Dedifferentiated amniotic fluid mesenchymal stem cell (primary cell): Measurements from ENCODE around the gene LRRC8A.

ENCODE experiments used
- DNase-seq: peaks from one replicate; pipeline ENCODE4 v3.0.0-alpha.2; 2016; ENCODE audit errors: extremely low spot score

Gene LRRC8A

GRCh38 chr9:128901822-128902221 is 19.9 kb downstream of the LRRC8A start:
- no peak for DNase-seq

- DNase-seq = no peak
Observed at GRCh38 chr9:128902351-128903078, 20.6 kb downstream of the LRRC8A start.

DNA sequence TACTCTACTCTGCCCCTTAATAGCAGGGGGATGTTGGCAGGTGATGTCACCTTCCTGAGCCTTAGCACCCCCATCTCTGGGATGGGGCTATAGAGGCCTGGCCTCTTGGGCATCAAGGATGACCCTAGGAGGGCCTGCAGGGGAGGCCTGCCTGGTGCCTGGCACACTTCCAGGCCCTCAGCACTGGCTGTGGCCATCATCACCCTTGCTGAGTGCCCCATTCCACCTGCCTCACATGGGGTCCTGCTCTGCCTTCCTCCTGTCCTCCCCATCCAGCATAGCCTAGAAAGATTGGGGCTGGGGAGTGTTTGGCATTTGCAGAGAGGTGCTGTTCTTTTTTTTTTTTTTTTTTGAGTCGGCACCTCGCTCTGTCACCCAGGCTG is 21.1 kb downstream of the LRRC8A start:
- no peak for DNase-seq

DNA sequence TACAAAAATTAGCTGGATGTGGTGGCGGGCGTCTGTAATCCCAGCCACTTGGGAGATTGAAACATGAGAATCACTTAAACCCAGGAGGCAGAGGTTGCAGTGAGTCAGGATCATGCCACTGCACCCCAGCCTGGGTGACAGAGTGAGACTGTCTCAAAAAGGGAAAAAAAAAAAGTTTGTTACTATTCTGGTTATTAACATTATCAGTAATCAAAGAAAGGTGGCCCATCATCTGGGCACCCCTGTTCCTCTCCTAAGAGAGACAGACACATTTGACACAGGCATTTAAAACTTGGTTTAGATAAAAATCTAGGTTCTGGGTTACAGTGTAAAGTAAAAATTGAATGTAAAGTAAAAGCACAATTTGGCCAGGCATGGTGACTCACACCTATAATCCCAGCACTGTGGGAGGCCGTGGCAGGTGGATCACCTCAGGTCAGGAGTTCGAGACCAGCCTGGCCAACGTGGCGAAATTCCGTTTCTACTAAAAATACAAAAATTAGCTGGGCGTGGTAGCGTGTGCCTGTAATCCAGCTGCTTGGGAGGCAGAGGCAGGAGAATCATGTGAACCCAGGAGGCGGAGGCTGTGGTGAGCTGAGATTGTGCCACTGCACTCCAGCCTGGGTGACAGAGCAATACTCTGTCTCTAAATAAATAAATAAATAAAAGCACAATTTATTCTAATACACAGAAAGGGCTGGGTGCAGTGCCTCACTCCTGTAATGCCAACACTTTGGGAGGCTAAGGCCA is 22.1 kb downstream of the LRRC8A start:
- DNase-seq = no peak

DNA sequence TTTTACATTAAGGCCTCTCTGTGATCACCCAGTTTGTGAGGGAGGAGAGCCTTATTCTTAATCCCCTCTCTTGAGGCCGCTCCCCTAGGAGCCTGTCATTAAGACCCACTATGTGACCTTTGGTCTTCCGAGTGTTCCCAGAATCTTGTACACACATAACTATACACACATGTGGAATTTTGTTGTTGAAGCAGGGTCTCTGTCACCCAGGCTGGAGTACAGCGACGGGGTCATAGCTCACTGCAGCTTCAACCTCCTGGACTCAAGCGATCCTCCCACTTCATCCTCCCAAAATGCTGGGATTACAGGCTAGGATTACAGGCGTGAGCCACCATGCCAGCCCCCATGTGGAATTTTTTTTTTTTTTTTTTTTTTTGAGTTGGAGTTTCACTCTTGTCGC is 24.0 kb downstream of the LRRC8A start:
- no peak for DNase-seq

DNA sequence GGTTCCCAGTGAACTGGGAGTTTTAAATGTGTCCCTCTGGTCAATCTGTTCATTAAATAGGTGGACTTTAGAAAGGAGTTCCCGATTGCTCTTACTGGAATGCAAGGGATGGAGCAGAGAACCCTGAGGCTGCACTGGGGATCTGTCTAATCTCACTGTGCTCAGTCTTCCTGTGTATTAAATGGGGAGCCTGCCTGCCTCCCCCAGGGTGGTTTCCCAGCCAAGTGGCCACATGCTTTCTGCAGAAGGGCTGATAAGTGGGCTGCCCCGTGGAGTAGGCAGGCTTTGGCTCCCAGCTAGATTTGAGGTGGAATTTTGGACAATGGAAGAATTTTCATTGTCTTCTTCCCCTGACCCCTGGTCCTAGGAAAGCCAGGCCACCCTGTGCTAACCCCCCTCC is 24.8 kb downstream of the LRRC8A start:
- no peak for DNase-seq

GRCh38 chr9:128908372-128908771 is 26.4 kb downstream of the LRRC8A start:
- no peak for DNase-seq

DNA sequence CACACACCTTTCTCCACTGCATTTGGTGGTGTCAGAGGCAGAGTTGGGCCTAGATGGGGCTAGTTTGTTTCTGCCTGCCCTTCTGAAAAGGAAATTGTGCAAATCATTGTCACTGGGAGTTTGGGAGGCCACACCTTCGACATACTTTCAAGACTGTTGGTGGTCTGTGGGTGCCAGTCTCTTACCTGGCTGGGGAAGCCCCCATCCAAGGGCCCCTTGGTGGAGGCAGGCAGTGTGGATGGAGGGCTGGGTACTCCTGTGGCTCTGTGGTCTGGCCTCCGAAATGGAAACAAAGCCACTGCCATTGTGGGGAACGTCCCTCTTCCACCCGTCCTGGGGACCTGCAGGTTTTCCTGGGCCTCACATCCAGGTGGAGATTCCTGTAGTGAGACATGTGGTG is 27.9 kb downstream of the LRRC8A start:
- no peak for DNase-seq

DNA sequence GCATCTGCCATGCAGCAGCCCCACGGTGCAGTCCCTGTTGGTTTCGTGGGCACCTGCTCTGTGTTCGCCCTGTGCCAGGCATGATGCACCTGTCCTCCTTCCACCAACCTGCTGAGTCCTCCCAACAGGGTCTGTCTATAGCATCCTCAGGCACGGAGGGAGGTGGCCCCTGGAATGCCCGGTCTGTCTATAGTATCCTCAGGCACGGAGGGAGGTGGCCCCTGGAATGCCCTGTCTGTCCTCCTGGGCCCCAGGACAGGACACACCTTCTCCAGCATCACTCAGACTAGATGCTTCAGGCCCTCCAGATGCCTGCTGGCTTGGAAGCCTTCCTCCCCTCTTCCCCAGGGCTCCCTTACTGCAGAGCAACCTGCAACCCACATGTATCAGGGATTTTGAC is 29.0 kb downstream of the LRRC8A start:
- DNase-seq = no peak

DNA sequence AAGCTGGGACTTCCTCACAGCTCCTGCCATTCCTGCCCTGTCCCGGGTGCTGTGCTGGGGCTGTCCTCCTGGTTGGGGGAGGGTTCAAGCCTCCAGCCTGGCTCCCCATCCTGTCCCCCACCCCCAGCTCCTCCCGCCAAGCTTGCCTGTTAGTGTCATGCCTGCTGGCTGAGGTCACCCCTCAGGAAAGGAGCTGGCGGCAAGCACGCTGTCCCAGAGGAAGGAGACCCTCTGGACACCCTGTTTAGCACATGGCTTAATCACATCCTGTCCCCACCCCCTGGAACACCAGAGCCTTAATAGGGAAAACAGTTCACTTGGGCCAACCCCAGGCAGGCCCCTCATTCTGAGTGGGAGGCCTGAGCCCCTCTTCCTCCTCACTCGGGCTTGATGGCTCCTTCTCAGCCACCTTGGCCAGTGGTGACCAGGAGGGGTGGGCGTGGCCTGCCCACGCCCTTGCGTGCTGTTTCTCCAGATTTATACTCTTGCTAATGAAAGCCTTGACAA is 29.6 kb downstream of the LRRC8A start:
- DNase-seq = no peak

DNA sequence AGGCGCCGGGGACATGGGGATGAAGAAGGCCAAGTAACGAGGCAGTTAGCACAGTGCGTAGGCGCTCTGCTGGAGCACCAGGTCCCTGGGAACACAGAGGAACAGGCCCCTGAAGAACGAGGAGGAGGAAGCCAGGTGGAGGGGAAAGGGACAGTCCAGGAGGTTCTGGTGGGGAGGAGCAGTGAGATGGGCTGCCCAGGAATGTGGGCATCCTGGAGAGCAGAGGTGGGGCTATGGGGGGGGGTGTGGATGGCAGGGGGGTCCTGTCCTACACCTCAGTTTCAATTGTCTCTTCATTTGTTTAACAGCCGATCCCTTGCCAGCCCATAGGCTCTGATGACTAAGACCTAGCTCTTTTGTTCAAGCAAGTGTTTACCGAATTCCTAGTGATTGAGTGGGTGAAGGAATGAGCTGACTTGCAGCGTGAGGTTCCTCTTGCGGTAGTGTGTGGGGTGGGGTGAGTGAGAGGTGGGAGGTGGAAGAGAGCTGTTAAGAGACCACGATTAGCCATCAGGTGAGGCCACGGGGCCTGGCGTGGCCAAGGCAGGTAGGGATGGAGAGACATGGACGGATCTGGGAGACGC is 30.4 kb downstream of the LRRC8A start:
- DNase-seq = peak; percentile 41

- DNase-seq = no peak
Observed at GRCh38 chr9:128913048-128913900, 31.3 kb downstream of the LRRC8A start.

DNA sequence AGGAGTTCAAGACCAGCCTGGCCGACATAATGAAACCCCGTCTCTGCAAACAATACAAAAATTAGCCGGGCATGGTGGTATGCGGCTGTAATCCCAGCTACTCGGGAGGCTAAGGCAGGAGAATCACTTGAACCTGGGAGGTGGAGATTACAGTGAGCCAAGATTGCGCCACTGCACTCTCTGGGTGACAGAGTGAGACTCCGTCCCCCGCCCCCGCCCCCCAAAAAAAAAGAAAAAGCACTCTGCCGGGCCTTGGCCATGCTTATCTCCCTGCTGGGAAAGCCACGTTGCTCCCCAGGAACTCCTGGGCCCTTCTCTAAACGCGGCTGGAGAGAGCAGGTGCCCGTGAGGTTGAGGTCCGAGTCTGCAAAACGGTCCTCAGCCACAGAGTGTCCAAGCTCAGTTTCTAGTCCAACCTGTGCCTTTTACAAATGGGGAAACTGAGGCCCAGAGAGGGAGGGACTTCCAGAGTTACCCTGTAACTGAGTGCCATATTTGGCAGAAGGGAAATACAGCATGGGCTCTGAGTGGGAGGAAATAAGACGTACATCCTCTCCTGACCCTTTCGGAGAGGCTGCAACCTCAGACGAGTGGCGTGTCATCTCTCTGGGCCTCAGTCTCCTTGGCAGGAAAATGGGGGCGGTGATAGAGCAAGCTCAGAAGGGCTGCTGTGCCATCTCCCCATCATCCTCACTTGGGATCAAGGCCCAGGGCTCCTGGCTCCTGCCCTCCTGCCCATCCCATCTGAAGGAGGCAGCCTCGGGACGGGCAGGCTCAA is 32.3 kb downstream of the LRRC8A start:
- DNase-seq = no peak

- DNase-seq = no peak
Observed at GRCh38 chr9:128916204-128916603, 34.3 kb downstream of the LRRC8A start.

DNA sequence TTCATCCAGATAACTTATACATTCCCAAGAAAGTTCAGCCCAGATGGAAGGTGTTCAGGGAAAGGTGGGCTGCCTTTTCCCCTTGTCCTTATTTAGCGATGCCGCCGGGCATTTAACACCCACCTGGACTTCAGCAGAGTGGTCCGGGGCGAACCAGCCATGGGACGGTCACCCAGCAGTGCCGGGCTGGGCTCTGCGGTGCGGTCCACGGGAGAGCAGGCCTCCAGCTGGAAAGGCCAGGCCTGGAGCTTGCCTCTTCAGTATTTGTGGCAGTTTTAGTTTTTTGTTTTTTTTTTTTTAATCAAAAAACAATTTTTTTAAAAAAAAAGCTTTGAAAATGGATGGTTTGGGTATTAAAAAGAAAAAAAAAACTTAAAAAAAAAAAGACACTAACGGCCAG is 34.8 kb downstream of the LRRC8A start:
- no peak for DNase-seq

DNA sequence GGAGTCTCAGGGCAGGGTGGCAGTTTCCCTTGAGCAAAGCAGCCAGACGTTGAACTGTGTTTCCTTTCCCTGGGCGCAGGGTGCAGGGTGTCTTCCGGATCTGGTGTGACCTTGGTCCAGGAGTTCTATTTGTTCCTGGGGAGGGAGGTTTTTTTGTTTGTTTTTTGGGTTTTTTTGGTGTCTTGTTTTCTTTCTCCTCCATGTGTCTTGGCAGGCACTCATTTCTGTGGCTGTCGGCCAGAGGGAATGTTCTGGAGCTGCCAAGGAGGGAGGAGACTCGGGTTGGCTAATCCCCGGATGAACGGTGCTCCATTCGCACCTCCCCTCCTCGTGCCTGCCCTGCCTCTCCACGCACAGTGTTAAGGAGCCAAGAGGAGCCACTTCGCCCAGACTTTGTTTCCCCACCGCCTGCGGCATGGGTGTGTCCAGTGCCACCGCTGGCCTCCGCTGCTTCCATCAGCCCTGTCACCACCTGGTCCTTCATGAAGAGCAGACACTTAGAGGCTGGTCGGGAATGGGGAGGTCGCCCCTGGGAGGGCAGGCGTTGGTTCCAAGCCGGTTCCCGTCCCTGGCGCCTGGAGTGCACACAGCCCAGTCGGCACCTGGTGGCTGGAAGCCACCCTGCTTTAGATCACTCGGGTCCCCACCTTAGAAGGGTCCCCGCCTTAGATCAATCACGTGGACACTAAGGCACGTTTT is 35.4 kb downstream of the LRRC8A start:
- DNase-seq = no peak

- DNase-seq = no peak
Observed at GRCh38 chr9:128918921-128919320, 37.0 kb downstream of the LRRC8A start.

GRCh38 chr9:128919402-128920089 is 37.6 kb downstream of the LRRC8A start:
- no peak for DNase-seq

DNA sequence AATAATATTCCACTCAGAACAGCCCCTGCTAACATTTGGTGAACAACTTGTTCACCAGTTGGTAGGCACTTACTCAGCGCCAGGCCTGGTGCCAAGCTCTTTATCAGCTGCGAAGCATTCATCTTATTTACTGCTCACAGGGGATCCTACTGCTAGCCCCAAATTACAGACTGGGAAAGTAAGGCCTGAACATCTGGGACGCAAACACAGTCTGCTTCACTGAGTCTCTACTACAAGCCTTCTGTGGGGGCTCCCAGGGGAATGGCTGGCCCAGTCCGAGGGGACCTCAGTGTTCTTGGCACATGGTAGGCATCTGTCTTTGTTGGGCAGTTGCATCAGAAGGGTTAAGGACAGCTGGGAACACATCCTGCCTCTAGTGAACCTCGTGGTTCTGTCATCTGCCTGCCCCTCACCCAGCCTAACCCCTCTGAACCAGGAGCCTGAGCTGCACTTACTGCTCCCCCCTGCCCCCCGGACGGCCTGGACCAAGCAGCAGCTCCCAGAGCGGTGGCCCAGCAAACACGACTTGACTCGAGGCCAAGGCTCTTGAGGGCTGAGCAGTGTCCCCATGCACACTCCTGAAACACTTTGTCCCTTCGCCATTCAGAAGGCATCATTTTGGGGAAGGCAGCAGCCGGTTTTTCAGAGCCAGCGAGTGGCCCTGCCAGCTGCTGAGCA is 38.6 kb downstream of the LRRC8A start, which contains the start of gene PHYHD1:
PHYHD1 (plus strand) TSS at position 602 of the 678 bp plus-strand sequence. CDS start 1,342 bp downstream, outside the sequence.
- no peak for DNase-seq
